Thyroid gland (tissue), 4 donors: ENCODE results near the gene C10orf105.

Experiments
- CTCF ChIP-seq, 6 experiments: fragments of 200-600 bp in 3 of 6; fragments of 450-650 bp in 3 of 6; sonication (generic) in 3 of 6; IDR thresholded peaks; one replicate each; pipeline ENCODE4 v1.5.1; 2016 to 2019; ENCODE audit warnings: antibody characterized with exemption in 6 of 6, mild to moderate bottlenecking in 2 of 6, inconsistent platforms in 1 of 6, moderate library complexity in 1 of 6
- POLR2A ChIP-seq, 2 donors: fragments of 450-650 bp; IDR thresholded peaks; one replicate each; pipeline ENCODE4 v1.6.1; 2017; ENCODE audit warnings: antibody characterized with exemption in 2 of 2, mild to moderate bottlenecking in 2 of 2, moderate library complexity in 1 of 2

- TF ChIP-seq CTCF (IDR thresholded peaks at IDR 0.05) (no peak), POLR2A (IDR thresholded peaks at IDR 0.05) (no peak)
Observed at GRCh38 chr10:71731791-71732190, 12.2 kb upstream of the C10orf105 start.
